Type B pancreatic cell (in vitro differentiated cells): Measurements from ENCODE around the gene KRT12. TPM values are rescaled to one million over a fixed set of nuclear protein-coding genes. Genes with fewer than 3 reads are reported as not detected.

Source experiments
- DNase-seq: peaks from one replicate; pipeline ENCODE4 v3.0.0; 2021; ENCODE audit warnings: mixed read lengths; ENCODE audit not compliant: unreplicated experiment; ENCODE audit errors: extremely low spot score
- H3K27ac Mint-ChIP-seq: 2 replicates; pipeline ENCODE4 v1.8.0; 2021; ENCODE audit warnings: mild to moderate bottlenecking, mixed read lengths
- H3K27me3 Mint-ChIP-seq: 2 replicates; pipeline ENCODE4 v1.8.0; 2021; ENCODE audit warnings: mixed read lengths
- H3K36me3 Mint-ChIP-seq: 2 replicates; pipeline ENCODE4 v1.8.0; 2021; ENCODE audit warnings: mixed read lengths
- H3K4me1 Mint-ChIP-seq: one replicate; pipeline ENCODE4 v1.8.0; 2021; ENCODE audit warnings: mixed read lengths; ENCODE audit not compliant: unreplicated experiment
- H3K4me3 Mint-ChIP-seq: 2 replicates; pipeline ENCODE4 v1.8.0; 2021; ENCODE audit warnings: mild to moderate bottlenecking, mixed read lengths
- H3K9me3 Mint-ChIP-seq: 2 replicates; pipeline ENCODE4 v1.8.0; 2021; ENCODE audit warnings: mixed read lengths
- total RNA-seq: library from RNA; stranded (reverse); gene quantifications from 2 replicates; pipeline ENCODE4 v1.2.1, GENCODE V29; 2021; ENCODE audit warnings: low replicate concordance
- TF ChIP-seq, protein P1 (sequence below): fragments of 200-600 bp; sonication (generic); conservative IDR thresholded peaks from 2 replicates; pipeline ENCODE4 v1.5.0; 2021; ENCODE audit warnings: antibody characterized with exemption, mild to moderate bottlenecking

Gene KRT12
- total RNA-seq, 1 donor from 2014 or later, result not detected

DNA sequence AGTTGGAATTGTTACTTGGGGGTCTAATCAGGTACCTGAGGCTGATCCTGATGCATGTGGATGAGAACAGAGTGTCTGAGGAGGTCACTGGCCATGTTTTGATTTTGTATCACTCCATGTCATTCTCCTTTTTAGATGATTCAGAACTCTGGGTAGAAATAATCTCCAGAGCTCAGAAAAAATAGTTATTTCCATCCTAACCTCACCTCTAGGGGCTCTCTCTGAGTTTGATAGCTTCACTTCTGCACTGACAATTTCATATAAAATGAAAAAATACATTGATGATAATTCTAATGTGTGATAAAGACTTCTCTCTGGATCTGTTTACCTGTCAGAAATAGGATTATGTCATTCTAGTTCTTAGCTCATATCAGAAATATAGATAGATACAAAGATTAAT, 6.2 kb upstream of the KRT12 start:
- TF ChIP-seq, protein P1, sequence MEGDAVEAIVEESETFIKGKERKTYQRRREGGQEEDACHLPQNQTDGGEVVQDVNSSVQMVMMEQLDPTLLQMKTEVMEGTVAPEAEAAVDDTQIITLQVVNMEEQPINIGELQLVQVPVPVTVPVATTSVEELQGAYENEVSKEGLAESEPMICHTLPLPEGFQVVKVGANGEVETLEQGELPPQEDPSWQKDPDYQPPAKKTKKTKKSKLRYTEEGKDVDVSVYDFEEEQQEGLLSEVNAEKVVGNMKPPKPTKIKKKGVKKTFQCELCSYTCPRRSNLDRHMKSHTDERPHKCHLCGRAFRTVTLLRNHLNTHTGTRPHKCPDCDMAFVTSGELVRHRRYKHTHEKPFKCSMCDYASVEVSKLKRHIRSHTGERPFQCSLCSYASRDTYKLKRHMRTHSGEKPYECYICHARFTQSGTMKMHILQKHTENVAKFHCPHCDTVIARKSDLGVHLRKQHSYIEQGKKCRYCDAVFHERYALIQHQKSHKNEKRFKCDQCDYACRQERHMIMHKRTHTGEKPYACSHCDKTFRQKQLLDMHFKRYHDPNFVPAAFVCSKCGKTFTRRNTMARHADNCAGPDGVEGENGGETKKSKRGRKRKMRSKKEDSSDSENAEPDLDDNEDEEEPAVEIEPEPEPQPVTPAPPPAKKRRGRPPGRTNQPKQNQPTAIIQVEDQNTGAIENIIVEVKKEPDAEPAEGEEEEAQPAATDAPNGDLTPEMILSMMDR, result peak; percentile 23
- H3K27ac Mint-ChIP-seq, result no peak overlapping the region
- no peak overlapping the region for H3K4me3 Mint-ChIP-seq

DNA sequence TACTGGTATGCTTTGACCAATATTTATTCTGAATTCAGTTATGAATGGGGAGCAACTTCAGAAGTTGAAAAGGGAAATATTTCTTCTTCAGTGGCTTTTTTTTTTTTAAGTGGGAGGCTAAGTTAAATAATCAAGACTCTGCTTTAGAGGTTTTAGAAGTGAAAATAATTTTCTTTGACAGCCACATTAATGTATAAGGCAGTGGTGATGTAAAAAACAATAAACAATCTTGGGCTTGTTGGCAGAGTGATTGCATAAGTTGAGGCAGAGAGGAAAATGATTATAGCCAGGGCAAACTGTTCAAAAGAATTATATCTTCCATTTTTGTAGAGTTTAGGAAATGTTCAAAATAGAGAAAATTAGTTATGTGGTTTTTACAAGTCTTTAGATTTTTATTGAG, 5.4 kb upstream of the KRT12 start:
- H3K27ac Mint-ChIP-seq, result no peak overlapping the region
- H3K36me3 Mint-ChIP-seq, result no peaks in the 10 kb centered on the region
- no peaks in the 10 kb centered on the region for H3K9me3 Mint-ChIP-seq
- H3K4me3 Mint-ChIP-seq, result no peak overlapping the region
- DNase-seq, result no peak
- H3K4me1 Mint-ChIP-seq, result no peaks in the 10 kb centered on the region
- TF ChIP-seq, protein P1, result no peak
- no peaks in the 10 kb centered on the region for H3K27me3 Mint-ChIP-seq

More for the DNA sequence above, 6.2 kb upstream of the KRT12 start:
- Mint-ChIP-seq H3K27me3 (no peaks in the 10 kb centered on the region), H3K36me3 (no peaks in the 10 kb centered on the region), H3K4me1 (no peaks in the 10 kb centered on the region), H3K9me3 (no peaks in the 10 kb centered on the region)
- DNase-seq, result no peak

DNA sequence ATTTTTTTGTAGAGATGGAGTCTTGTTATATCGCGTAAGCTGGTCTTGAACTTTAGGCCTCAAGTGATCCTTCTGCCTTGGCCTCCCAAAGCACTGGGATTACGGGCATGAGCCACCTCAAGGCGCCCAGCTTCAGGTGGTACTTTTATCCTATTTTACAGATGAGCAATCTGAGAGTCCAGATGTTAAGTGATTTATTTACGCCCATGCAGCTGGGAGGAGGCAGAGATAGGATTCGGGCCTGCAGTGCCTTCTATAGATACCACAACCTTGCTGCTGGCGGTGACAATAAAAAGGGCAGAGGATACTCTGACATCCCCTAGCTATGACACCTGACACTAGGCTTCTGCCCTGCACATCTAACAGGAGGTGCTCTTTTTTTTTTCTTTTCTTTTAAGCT, 4.3 kb upstream of the KRT12 start:
- Mint-ChIP-seq H3K9me3 (no peaks in the 10 kb centered on the region), H3K27ac (no peak overlapping the region), H3K4me3 (no peak overlapping the region), H3K4me1 (no peaks in the 10 kb centered on the region), H3K36me3 (no peaks in the 10 kb centered on the region), H3K27me3 (no peaks in the 10 kb centered on the region)
- no peak for DNase-seq
- TF ChIP-seq, protein P1, result no peak

DNA sequence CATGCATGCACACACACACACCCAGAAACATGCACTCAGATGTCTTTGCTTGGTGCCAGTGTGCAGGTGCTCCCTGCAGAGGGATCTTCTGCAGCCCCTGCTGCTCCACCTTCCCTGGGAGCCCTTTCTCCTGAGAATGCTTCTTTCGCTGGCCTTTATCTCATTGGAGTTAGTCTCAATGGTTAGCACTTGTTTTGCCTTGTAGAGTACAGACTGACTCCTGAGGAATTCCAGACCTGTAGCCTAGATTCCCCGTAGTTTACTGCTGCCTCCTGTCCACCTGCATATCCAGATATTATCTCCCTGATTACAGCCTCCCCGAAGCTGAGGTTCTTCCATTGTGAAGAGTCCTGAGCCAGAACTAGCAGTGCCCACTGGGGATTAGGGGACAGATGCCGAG, 3.1 kb upstream of the KRT12 start:
- H3K27me3 Mint-ChIP-seq, result no peaks in the 10 kb centered on the region
- no peak for DNase-seq
- H3K4me1 Mint-ChIP-seq, result no peaks in the 10 kb centered on the region
- TF ChIP-seq, protein P1, result no peak
- H3K27ac Mint-ChIP-seq, result no peak overlapping the region
- no peaks in the 10 kb centered on the region for H3K9me3 Mint-ChIP-seq
- H3K4me3 Mint-ChIP-seq, result no peak overlapping the region
- no peaks in the 10 kb centered on the region for H3K36me3 Mint-ChIP-seq

DNA sequence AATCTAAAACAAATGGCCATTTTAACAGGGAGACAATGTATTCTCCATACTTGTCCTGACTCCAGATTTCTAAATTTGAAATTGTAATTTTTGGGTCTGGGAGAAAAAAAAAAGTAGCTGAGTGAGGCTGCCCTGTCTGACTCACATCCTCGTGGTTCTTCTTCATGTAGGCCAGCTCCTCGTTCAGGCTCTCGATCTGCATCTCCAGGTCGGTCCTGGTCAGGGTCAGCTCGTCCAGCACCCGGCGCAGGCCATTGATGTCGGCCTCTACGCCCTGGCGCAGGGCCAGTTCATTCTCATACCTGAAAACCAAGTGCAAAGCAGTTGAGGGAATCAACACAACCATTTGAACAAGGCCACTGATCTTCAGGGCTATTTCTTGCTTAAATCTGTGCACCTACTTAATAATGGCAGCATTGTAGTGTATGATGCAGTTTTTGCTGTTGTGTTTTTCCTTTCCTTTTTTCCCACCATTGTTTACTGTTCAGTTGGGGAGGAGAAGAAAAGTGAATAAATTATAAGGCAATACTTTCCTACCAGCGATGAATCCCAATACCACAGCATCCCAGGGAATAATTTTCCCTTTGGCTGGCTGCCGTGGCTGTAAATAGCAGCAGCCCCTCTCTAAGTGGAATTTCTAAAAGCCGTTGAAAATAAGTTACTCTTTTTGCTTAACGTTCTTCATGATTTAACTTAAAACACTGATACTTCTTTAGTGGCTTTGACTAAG, 2.2 kb downstream of the KRT12 start:
- no peak for DNase-seq
- Mint-ChIP-seq H3K4me1 (peaks cover 1% of the 10 kb centered on the region), H3K36me3 (no peaks in the 10 kb centered on the region), H3K27ac (no peak overlapping the region), H3K27me3 (no peaks in the 10 kb centered on the region), H3K9me3 (no peaks in the 10 kb centered on the region), H3K4me3 (no peak overlapping the region)
- TF ChIP-seq, protein P1, result no peak
